KMS-11 (cell line): Measurements from ENCODE around the gene ITCH.

Source experiments
- H2AFZ ChIP-seq: fragments of 200-600 bp; sonication (generic); 2 replicates; pipeline ENCODE4 v1.6.1; 2016; ENCODE audit warnings: antibody characterized with exemption, mixed run types, low read depth
- H3K27ac ChIP-seq: fragments of 200-600 bp; sonication (generic); 2 replicates; pipeline ENCODE4 v1.6.1; 2016; ENCODE audit warnings: mild to moderate bottlenecking, mixed run types
- H3K27me3 ChIP-seq: fragments of 200-600 bp; sonication (generic); 2 replicates; pipeline ENCODE4 v1.6.1; 2017; ENCODE audit warnings: mild to moderate bottlenecking, low read depth, mixed run types, moderate library complexity; ENCODE audit not compliant: insufficient read depth
- H3K36me3 ChIP-seq: fragments of 200-600 bp; sonication (generic); 2 replicates; pipeline ENCODE4 v1.6.1; 2017; ENCODE audit warnings: mild to moderate bottlenecking, mixed run types; ENCODE audit not compliant: insufficient read depth
- H3K4me1 ChIP-seq: fragments of 200-600 bp; sonication (generic); 2 replicates; pipeline ENCODE4 v1.6.1; 2016; ENCODE audit warnings: mild to moderate bottlenecking, low read depth, mixed run types; ENCODE audit not compliant: poor library complexity, severe bottlenecking
- H3K4me2 ChIP-seq: fragments of 200-600 bp; sonication (generic); 2 replicates; pipeline ENCODE4 v1.7.0; 2016; ENCODE audit warnings: mild to moderate bottlenecking, mixed run types
- H3K4me3 ChIP-seq: fragments of 200-600 bp; sonication (generic); IDR thresholded peaks from 2 replicates; pipeline ENCODE4 v1.6.1; 2017; ENCODE audit warnings: low read depth, low read length, mixed read lengths; ENCODE audit not compliant: insufficient read depth
- H3K79me2 ChIP-seq: fragments of 200-600 bp; sonication (generic); 2 replicates; pipeline ENCODE4 v1.6.1; 2016; ENCODE audit warnings: low read depth, mixed run types; ENCODE audit not compliant: insufficient read depth
- H3K9ac ChIP-seq: fragments of 200-600 bp; sonication (generic); 2 replicates; pipeline ENCODE4 v1.6.1; 2016; ENCODE audit warnings: mild to moderate bottlenecking, mixed run types
- H4K20me1 ChIP-seq: fragments of 200-600 bp; sonication (generic); 2 replicates; pipeline ENCODE4 v1.6.1; 2016; ENCODE audit warnings: mild to moderate bottlenecking, mixed run types; ENCODE audit not compliant: insufficient read depth
- CTCF ChIP-seq: fragments of 200-600 bp; sonication (generic); conservative IDR thresholded peaks from 2 replicates; pipeline ENCODE4 v1.6.1; 2017; ENCODE audit warnings: low read depth, mild to moderate bottlenecking, antibody characterized with exemption, low read length, moderate library complexity, mixed read lengths

ITCH gene

DNA sequence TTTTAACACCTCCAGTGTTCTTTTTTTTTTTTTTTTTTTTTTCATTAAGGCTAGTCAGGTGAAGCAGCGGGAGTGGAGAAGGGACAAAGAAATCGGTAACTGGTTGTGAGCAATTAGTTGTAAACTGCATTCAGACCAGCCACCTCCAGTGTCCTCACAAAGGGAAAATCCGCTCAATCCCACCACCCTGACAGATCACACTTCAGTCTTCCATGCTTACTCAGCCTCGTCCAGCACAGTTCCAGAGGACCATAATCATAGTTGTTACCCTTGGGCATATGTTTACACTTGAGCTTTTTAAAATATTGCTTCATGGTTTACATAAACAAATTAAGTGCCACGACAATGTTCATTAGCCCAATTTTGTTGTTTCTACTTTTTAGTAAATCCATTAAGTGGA lies 163.4 kb downstream of the ITCH start:
- H3K4me3 ChIP-seq: no peak overlapping the region
- H3K4me1 ChIP-seq: peaks cover 29% of the 10 kb centered on the region
- H3K79me2 ChIP-seq: peaks cover 42% of the 10 kb centered on the region
- H3K27ac ChIP-seq: no peak overlapping the region
- H3K9ac ChIP-seq: no peak overlapping the region
- TF ChIP-seq CTCF: no peak
- H4K20me1 ChIP-seq: no peaks in the 10 kb centered on the region; the same call in 1 of the 2 replicates
- H3K36me3 ChIP-seq: peaks cover 6% of the 10 kb centered on the region; the same call in 1 of the 2 replicates
- no peak overlapping the region for H2AFZ ChIP-seq
- no peak overlapping the region for H3K4me2 ChIP-seq
- no peaks in the 10 kb centered on the region for H3K27me3 ChIP-seq

DNA sequence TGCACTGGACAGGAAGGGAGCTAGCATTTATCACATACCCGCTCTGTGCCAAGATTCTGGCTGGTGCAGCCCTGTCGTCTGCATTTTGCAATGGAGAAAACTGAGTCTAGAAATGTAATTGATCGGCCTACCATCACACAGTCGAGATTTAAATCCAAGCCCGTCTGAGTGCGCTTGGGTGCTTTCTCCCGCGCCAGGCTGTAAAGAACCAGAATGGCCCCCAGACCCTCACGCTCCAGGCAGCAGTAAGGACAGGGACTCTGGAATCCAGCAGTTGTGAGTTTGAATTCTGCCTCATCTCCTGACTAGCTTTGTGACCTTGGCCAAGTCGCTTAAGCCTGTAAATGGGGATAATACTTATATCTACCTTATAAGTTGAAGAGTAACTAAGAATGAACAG lies 163.9 kb downstream of the ITCH start:
- Histone ChIP-seq H3K9ac (no peak overlapping the region), H3K36me3 (peaks cover 6% of the 10 kb centered on the region; the same call in 1 of the 2 replicates)

GRCh38 chr20:34528921-34529297 lies 165.8 kb downstream of the ITCH start:
- H3K4me1 ChIP-seq: peaks cover 15% of the 10 kb centered on the region
- no peak overlapping the region for H3K27ac ChIP-seq
- H3K27me3 ChIP-seq: no peaks in the 10 kb centered on the region
- no peak for TF ChIP-seq CTCF
- H3K36me3 ChIP-seq: peaks cover 6% of the 10 kb centered on the region; the same call in 1 of the 2 replicates
- H3K79me2 ChIP-seq: peaks cover 20% of the 10 kb centered on the region
- H2AFZ ChIP-seq: no peak overlapping the region
- H3K4me2 ChIP-seq: no peak overlapping the region
- no peak overlapping the region for H3K4me3 ChIP-seq
- H3K9ac ChIP-seq: no peak overlapping the region
- H4K20me1 ChIP-seq: no peaks in the 10 kb centered on the region

More for the DNA sequence above, 163.9 kb downstream of the ITCH start:
- TF ChIP-seq CTCF: no peak
- peaks cover 37% of the 10 kb centered on the region for H3K79me2 ChIP-seq
- H3K4me2 ChIP-seq: no peak overlapping the region
- no peak overlapping the region for H3K27ac ChIP-seq
- H3K4me1 ChIP-seq: peaks cover 26% of the 10 kb centered on the region
- H3K27me3 ChIP-seq: no peaks in the 10 kb centered on the region
- no peak overlapping the region for H3K4me3 ChIP-seq
- H4K20me1 ChIP-seq: no peaks in the 10 kb centered on the region; the same call in 1 of the 2 replicates
- H2AFZ ChIP-seq: no peak overlapping the region

DNA sequence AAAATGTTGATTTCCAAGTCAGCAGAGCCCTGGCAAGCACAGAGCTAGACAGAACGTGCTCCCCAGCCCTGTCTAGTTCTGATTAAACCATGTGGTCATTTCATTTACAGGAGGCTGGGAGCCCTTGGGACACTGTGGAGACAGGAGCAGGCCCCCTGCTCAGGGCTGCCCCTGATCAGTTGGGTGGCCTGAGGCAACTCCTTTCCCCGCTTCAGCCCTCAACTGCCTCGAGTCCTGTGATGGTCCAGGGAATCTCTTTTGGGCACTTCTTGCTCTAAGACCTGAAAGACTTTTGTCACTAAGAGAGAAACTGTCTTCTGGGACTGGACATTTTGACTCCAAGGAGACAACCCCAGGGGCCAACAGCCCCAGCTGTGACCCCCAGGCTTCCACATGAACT lies 166.7 kb downstream of the ITCH start:
- no peak overlapping the region; the same call in 1 of the 2 replicates for H3K27ac ChIP-seq
- no peak overlapping the region for H2AFZ ChIP-seq
- no peaks in the 10 kb centered on the region for H3K27me3 ChIP-seq
- H4K20me1 ChIP-seq: no peaks in the 10 kb centered on the region
- no peak for TF ChIP-seq CTCF
- H3K36me3 ChIP-seq: peaks cover 11% of the 10 kb centered on the region; the same call in 1 of the 2 replicates
- peaks cover 11% of the 10 kb centered on the region for H3K79me2 ChIP-seq
- no peak overlapping the region for H3K9ac ChIP-seq
- peaks cover 15% of the 10 kb centered on the region for H3K4me1 ChIP-seq
- no peak overlapping the region for H3K4me2 ChIP-seq
- H3K4me3 ChIP-seq: no peak overlapping the region
